ENCODE measurements around the gene NOP56. TPM values are rescaled to one million over a fixed set of nuclear protein-coding genes. Genes with fewer than 3 reads are reported as not detected.

Gene NOP56
- total RNA-seq, 6 experiments from 2014 or later, result 151 to 222 (median 165) TPM

DNA sequence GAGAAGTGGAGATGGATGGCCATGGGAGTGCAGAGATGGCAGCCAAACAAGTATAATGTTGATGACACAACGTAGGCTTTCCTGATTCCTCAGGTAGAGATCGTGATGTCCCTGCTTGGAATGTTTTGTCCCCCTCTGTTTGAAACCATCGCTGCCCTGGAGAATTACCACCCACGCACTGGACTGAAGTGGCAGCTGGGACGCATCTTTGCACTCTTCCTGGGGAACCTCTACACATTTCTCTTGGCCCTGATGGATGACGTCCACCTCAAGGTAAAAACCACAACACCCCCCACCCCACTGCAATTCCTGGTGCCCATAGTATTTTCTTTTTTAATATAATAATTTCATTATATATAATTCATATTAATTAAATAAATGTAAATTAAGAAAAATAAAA is 42.1 kb upstream of the NOP56 start:
- Mint-ChIP-seq H3K27ac (no peak overlapping the region), H3K9me3 (peaks cover 21% of the 10 kb centered on the region), H3K36me3 (ENCODE audit: low read depth) (peaks cover 13% of the 10 kb centered on the region), H3K4me1 (ENCODE audit: low read depth) (no peaks in the 10 kb centered on the region), H3K27me3 (ENCODE audit: insufficient read depth) (peaks cover 22% of the 10 kb centered on the region), H3K4me3 (no peak overlapping the region)
- no peak for DNase-seq
- TF ChIP-seq, protein P1, sequence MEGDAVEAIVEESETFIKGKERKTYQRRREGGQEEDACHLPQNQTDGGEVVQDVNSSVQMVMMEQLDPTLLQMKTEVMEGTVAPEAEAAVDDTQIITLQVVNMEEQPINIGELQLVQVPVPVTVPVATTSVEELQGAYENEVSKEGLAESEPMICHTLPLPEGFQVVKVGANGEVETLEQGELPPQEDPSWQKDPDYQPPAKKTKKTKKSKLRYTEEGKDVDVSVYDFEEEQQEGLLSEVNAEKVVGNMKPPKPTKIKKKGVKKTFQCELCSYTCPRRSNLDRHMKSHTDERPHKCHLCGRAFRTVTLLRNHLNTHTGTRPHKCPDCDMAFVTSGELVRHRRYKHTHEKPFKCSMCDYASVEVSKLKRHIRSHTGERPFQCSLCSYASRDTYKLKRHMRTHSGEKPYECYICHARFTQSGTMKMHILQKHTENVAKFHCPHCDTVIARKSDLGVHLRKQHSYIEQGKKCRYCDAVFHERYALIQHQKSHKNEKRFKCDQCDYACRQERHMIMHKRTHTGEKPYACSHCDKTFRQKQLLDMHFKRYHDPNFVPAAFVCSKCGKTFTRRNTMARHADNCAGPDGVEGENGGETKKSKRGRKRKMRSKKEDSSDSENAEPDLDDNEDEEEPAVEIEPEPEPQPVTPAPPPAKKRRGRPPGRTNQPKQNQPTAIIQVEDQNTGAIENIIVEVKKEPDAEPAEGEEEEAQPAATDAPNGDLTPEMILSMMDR (IDR thresholded peaks at IDR 0.05), result no peak

DNA sequence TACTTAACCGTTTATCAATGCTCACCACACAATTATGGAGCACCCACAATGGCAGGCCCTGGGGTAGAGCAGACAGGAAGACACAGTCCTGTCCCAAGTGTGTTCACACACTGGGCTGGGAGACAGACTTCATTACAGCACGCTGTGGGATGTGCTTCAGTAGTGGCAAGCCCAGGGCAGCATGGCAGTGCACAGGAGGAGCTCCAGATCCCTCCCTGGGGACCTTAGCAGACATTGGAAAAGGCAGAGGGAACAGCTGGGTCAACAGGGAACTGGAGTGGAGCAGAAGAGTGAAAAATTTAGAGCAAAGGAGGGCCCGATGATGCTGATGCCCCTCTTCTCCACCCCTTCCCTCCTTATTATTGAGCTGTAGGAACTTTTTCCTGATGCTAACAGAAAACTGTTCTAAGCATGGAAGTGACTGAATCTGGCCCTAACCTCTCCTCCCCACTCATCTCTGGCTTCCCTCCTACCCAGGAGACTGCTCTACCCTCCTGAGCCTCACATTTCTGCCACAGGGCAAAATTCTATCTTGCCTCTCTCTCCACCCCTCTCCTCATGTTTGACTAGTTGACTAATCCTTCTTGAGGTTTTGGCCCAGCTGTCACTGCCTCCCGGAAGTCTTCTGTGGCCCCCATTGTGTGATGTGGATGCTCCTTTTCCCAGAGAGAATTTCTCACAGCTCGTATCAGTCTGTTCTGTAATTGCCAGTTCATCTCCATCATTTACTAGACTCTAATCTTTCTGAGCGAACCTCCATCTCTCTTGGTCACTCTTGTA is 41.3 kb upstream of the NOP56 start:
- peaks cover 29% of the 10 kb centered on the region for H3K27me3 Mint-ChIP-seq (ENCODE audit: insufficient read depth)
- no peak overlapping the region for H3K4me3 Mint-ChIP-seq
- no peaks in the 10 kb centered on the region for H3K4me1 Mint-ChIP-seq (ENCODE audit: low read depth)
- TF ChIP-seq, protein P1 (IDR thresholded peaks at IDR 0.05), result no peak
- H3K36me3 Mint-ChIP-seq (ENCODE audit: low read depth), result peaks cover 13% of the 10 kb centered on the region
- no peak for DNase-seq
- H3K27ac Mint-ChIP-seq, result no peak overlapping the region
- peaks cover 15% of the 10 kb centered on the region for H3K9me3 Mint-ChIP-seq

DNA sequence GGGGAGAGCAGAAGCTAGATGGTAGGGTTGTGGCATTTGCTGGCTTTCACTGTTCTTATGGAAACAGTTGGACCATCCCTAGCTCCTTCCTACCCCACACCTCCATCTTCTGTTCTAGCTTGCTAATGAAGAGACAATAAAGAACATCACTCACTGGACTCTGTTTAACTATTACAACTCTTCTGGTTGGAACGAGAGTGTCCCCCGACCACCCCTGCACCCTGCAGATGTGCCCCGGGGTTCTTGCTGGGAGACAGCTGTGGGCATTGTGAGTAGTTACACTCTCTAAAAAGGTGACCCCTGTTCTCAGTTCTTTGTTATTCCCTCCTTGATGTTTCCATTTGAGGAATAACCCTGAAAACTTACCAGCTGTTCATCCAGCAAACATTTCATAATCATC is 40.4 kb upstream of the NOP56 start:
- TF ChIP-seq, protein P1 (IDR thresholded peaks at IDR 0.05), result no peak
- peaks cover 32% of the 10 kb centered on the region for H3K27me3 Mint-ChIP-seq (ENCODE audit: insufficient read depth)
- no peak for DNase-seq

DNA sequence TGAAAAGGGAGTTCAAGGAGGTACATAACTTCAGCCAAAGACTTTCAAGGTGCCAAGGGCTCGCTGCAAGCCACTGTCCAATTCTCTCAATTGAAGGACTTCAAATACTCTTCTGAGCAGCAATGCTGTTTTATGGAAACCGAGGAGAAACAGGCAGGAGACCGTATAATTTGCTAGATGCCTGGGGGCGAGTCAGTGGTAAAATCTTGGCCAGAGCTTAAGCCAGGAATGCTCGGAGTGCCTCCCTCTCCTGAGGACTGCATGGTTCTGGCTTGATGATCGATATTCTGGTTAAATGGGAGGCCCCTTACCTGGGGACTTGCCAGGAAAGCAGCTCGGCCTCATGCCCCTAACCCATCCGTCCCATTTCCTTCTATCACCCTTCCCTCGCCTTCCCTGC is 35.8 kb upstream of the NOP56 start:
- no peak for DNase-seq
- H3K4me3 Mint-ChIP-seq, result no peak overlapping the region
- TF ChIP-seq, protein P1 (IDR thresholded peaks at IDR 0.05), result no peak
- H3K36me3 Mint-ChIP-seq (ENCODE audit: low read depth), result peaks cover 8% of the 10 kb centered on the region; the same call in 1 of the 2 replicates
- H3K27me3 Mint-ChIP-seq (ENCODE audit: insufficient read depth), result peaks cover 41% of the 10 kb centered on the region
- H3K4me1 Mint-ChIP-seq (ENCODE audit: low read depth), result peaks cover 10% of the 10 kb centered on the region
- no peak overlapping the region for H3K27ac Mint-ChIP-seq
- peaks cover 17% of the 10 kb centered on the region for H3K9me3 Mint-ChIP-seq

More for the DNA sequence above, 40.4 kb upstream of the NOP56 start:
- H3K27ac Mint-ChIP-seq, result no peak overlapping the region
- H3K36me3 Mint-ChIP-seq (ENCODE audit: low read depth), result peaks cover 5% of the 10 kb centered on the region
- peaks cover 6% of the 10 kb centered on the region for H3K9me3 Mint-ChIP-seq
- no peak overlapping the region for H3K4me3 Mint-ChIP-seq
- no peaks in the 10 kb centered on the region for H3K4me1 Mint-ChIP-seq (ENCODE audit: low read depth)

DNA sequence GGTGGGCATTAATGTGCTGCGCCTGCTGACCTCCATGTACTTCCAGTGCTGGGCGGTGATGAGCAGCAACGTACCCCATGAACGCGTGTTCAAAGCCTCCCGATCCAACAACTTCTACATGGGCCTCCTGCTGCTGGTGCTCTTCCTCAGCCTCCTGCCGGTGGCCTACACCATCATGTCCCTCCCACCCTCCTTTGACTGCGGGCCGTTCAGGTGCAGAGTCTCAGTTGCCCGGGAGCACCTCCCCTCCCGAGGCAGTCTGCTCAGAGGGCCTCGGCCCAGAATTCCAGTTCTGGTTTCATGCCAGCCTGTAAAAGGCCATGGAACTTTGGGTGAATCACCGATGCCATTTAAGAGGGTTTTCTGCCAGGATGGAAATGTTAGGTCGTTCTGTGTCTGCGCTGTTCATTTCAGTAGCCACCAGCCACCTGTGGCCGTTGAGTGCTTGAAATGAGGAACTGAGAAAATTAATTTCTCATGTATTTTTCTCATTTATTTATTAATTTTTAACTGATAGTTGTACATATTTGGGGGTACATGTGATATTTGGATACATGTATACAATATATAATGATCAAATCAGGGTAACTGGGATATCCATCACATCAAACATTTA is 35.2 kb upstream of the NOP56 start:
- H3K9me3 Mint-ChIP-seq, result peaks cover 17% of the 10 kb centered on the region
- H3K4me1 Mint-ChIP-seq (ENCODE audit: low read depth), result peaks cover 10% of the 10 kb centered on the region
- no peak overlapping the region for H3K4me3 Mint-ChIP-seq
- DNase-seq, result no peak
- TF ChIP-seq, protein P1 (IDR thresholded peaks at IDR 0.05), result no peak
- no peak overlapping the region for H3K27ac Mint-ChIP-seq
- H3K36me3 Mint-ChIP-seq (ENCODE audit: low read depth), result peaks cover 8% of the 10 kb centered on the region; the same call in 1 of the 2 replicates
- H3K27me3 Mint-ChIP-seq (ENCODE audit: insufficient read depth), result peaks cover 36% of the 10 kb centered on the region

Measured in HFFc6 (cell line).